Esophagus squamous epithelium (tissue), 4 donors: ENCODE data around the gene INKA1.

Experiments used
- CTCF ChIP-seq, 6 experiments: fragments of 450-650 bp in 4 of 6; fragments of 200-600 bp in 2 of 6; sonication (generic) in 2 of 6; IDR thresholded peaks; one replicate each; pipeline ENCODE4 v1.5.1; 2016 to 2019; ENCODE audit warnings: antibody characterized with exemption in 6 of 6, mild to moderate bottlenecking in 4 of 6, moderate library complexity in 4 of 6
- POLR2A ChIP-seq, 4 donors: fragments of 450-650 bp; IDR thresholded peaks; one replicate each; pipeline ENCODE4 v1.6.1; 2017; ENCODE audit warnings: antibody characterized with exemption in 4 of 4, mild to moderate bottlenecking in 4 of 4, moderate library complexity in 3 of 4

GRCh38 chr3:49754536-49754935 is 48.5 kb upstream of the INKA1 start:
- no peak for TF ChIP-seq CTCF (IDR thresholded peaks at IDR 0.05)
- TF ChIP-seq POLR2A (IDR thresholded peaks at IDR 0.05): no peak
